Epithelial cell of esophagus (primary cell): Measurements from ENCODE around the gene PPT1.

Experiments
- DNase-seq: peaks from one replicate; pipeline ENCODE4 v3.0.0; 2010; ENCODE audit warnings: low read depth
- H3K4me3 ChIP-seq: 2 replicates; pipeline ENCODE4 v1.5.1; 2011; ENCODE audit warnings: mild to moderate bottlenecking, low read length, control low read depth
- CTCF ChIP-seq: IDR thresholded peaks from 2 replicates; pipeline ENCODE4 v1.5.1; 2011; ENCODE audit warnings: low read depth, mild to moderate bottlenecking, low read length, control low read depth, inconsistent platforms; ENCODE audit not compliant: insufficient read depth; ENCODE audit errors: missing control alignments

Gene PPT1

DNA sequence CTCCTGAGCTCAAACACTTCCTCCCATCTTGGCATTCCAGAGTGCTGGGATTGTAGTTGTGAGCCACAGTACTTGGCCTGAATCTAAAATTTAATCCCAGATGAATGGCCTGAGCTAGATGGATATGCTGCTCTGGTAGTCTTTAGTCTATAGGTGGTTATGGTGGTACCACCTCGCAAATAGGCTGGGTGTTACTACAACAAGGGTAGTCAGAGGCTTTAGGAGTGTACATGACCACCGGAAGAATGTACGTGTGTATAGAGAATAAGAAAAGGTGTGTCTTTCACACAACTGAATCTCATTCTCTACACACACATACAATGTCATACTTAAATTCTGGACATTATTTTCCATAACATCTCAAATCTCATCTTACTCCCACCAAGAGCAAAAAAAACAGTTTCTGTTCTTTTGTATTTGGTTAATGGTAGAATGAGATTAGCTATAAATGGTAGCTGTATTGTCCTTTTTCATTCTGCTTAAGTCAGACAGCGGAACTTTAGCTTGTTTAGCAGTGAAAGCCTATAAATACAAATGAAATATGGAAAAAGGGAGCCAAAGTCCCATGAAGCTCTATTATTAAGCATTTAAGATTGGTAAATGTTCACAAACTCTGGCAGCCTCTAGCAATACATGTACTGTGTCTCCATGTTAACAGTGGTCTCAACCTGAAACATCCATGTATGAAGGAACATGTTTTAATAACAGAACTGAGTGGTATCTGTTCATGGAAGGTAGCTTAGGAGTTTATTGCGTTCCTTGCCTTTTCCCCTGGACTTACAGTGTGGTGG lies 40.3 kb downstream of the PPT1 start:
- no peak for TF ChIP-seq CTCF
- H3K4me3 ChIP-seq, result no peak overlapping the region
- no peak for DNase-seq

GRCh38 chr1:40053138-40053887 lies 43.7 kb downstream of the PPT1 start:
- DNase-seq, result peak; percentile 73
- TF ChIP-seq CTCF, result no peak
- no peak overlapping the region for H3K4me3 ChIP-seq

GRCh38 chr1:40050863-40051262 lies 46.2 kb downstream of the PPT1 start:
- DNase-seq, result no peak
- H3K4me3 ChIP-seq, result no peak overlapping the region
- no peak for TF ChIP-seq CTCF

DNA sequence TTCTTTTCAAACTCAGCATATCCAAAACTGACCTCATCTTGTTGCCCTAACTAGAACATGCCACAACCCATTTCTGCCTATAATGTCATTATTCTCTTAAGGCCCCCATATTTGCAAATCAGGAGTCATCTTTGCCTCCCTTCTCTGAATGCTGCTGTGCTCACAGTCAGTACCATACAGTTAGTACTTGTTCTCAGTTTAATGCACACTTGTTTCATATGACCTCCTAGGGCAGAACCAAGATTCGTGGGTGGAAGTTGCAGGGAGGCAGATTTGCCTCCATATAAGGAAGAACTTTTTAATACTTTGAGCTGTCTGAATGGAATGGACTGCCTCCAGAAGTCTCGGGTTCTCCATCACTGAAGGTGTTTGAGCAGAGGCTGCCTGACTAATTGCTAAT lies 47.3 kb downstream of the PPT1 start:
- peak; percentile 68 for DNase-seq
- no peak for TF ChIP-seq CTCF
- H3K4me3 ChIP-seq, result no peak overlapping the region

DNA sequence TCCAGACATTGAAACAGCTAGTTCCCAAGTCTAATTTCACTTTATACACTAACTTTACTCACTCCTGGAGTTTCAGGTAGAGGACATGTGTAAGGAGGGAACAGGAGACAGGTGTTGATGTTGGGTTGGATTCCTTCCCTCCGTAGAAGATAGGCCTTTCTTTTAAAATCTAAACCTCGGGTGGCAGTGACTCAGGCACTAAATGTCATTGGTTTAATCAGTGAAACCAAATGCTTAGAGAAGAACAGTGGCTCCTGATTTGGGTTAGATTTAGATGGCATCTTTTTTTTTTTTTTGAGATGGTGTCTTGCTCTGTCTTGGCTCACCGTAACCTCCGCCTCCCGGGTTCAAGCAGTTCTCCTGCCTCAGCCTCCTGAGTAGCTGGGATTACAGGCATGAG lies 49.3 kb downstream of the PPT1 start:
- no peak for TF ChIP-seq CTCF
- no peak overlapping the region for H3K4me3 ChIP-seq
- no peak for DNase-seq

- TF ChIP-seq CTCF, result no peak
- no peak overlapping the region for H3K4me3 ChIP-seq
- no peak for DNase-seq
Measured at GRCh38 chr1:40047276-40047675, 49.8 kb downstream of the PPT1 start.
